ENCODE measurements around the gene MAN1C1.
"Not testable (repeated sequence)": the region's sequence is repeated elsewhere in the genome, so short reads cannot be mapped to it uniquely, and the experiment has no call there.

Gene MAN1C1

DNA sequence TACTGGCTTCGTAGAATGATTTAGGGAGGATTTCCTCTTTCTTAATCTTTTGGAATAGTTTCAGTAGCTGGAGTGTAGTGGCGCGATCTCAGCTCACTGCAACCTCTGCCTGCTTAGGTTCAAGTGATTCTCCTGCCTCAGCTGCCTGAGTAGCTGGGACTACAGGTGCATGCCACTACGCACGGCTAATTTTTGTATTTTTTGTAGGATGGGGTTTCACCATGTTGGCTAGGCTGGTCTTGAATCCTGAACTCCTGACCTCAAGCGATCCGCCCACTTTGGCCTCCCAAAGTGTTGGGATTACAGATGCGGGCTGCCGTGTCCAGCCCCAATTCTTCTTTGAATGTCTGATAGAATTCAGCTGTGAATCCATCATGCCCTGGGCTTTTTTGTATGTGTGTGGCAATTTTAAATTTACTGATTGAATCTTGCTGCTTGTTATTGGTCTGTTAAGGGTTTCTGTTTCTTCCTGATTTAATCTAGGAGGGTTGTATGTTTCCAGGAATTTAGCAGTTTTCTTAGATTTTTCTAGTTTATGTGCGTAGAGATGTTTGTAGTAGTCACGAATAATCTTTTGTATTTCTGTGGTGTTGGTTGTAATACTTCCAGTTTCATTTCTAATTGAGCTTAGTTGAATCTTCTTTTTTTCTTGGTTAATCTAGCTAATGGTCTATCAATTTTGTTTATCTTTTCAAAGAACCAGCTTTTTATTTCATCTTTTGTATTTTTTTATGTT lies 15.3 kb downstream of the MAN1C1 start:
- in situ Hi-C loops (cut with MboI; ENCODE audit: low sequenced_read_pairs) = no loop called here

DNA sequence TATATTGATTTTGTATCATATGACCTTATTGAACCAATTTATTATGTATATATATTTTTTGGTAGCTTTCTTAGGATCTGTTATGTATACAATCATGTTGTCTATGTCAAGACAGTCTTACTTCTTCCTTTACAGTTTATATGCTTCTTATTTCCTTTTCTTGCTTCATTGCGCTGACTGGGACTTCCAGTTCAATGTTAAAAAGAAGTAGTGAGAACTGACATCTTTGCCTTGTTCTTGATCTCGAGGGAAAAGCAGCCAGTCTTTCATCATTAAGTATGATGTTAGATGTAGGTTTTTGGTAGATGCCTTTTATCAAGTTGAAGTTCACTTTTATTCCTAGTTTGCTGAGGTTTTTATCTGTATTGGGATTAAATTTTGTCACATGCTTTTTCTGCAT lies 17.5 kb downstream of the MAN1C1 start:
- in situ Hi-C loops (cut with MboI; ENCODE audit: low sequenced_read_pairs) = no loop called here

DNA sequence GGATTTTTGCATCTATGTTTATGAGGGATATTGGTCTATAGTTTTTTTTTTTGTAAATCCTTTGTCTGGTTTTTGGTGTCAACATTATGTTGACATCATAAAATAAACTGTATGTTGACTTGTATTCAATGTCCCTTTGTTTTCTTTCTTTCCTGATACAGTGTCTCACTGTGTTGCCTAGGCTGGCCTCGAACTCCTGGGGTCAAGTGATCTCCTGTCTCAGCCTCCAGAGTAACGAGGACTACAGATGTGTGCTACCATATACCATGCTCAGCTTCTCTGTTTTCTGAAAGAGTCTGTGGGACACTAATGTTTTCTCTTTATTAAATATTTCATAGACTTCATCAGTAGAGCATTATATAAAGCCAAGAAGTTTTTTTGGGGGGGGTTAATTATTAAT lies 18.3 kb downstream of the MAN1C1 start:
- in situ Hi-C loops (cut with MboI; ENCODE audit: low sequenced_read_pairs) = no loop called here

DNA sequence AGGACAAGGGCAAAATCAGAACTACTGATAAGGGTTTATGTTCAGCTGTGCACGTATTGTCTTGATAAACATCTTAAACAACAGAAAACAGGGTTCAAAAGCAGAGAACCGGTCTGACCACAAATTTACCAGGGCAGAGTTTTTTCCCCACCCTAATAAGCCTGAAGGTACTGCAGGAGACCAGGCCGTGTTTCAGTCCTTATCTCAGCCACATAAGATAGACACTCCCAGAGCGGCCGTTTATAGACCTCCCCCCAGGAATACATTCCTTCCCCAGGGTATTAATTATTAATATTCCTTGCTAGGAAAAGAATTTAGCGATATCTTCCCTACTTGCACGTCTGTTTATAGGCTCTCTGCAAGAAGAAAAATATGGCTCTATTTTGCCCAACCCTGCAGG lies 19.6 kb downstream of the MAN1C1 start:
- in situ Hi-C loops (cut with MboI; ENCODE audit: low sequenced_read_pairs) = not testable (repeated sequence)

DNA sequence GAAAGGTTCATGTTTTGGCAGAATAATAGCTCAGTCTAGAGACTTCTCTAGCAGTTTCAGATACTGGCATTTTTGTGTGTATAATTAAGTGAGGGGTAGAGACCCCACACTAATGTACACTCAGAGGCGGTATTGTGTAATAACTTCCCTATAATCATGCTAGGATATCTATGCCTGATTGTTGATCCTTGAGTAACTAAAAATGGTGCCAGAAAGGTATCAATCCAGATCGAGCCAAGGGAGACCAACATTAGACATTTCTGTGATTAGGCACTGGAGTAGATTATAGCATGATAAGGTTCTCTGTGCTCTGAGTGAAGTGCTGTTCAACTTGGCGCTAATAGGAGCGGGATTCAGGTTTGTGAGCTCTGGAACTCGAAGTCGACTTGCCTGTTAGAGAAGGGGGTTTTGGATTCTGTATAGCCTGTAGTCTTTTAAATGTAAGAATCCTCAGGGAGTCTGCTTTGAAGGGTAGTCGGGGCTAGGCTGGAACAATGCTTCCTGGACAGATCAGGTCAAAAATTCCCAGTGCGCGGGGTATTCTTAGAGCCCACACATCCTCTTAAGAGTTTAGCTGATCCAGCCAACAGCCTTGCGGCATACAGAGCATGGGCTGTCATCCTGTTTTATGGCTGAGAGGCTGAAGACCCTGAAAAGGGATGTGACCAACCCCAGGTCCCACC lies 24.2 kb downstream of the MAN1C1 start:
- in situ Hi-C loops (cut with MboI; ENCODE audit: low sequenced_read_pairs) = no loop called here

DNA sequence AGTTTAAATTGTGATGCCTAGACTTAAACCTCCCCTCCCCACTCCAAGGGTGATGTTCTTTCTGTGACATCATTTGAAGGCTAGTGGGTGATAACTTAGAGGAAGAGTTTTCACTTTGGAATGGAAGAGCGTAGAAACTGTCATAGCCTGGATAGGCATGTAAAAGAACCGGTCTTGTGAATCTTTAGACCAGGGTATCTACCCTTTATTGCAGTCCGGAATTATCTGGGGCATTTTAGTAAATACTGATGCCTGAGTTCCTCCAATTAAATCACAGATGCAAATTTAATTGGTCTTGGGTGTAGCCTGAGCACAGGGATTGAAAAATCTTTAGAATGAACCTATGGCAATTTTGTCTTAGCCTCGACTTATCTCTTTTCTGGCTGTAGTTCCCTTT lies 24.7 kb downstream of the MAN1C1 start:
- in situ Hi-C loops (cut with MboI; ENCODE audit: low sequenced_read_pairs) = no loop called here

DNA sequence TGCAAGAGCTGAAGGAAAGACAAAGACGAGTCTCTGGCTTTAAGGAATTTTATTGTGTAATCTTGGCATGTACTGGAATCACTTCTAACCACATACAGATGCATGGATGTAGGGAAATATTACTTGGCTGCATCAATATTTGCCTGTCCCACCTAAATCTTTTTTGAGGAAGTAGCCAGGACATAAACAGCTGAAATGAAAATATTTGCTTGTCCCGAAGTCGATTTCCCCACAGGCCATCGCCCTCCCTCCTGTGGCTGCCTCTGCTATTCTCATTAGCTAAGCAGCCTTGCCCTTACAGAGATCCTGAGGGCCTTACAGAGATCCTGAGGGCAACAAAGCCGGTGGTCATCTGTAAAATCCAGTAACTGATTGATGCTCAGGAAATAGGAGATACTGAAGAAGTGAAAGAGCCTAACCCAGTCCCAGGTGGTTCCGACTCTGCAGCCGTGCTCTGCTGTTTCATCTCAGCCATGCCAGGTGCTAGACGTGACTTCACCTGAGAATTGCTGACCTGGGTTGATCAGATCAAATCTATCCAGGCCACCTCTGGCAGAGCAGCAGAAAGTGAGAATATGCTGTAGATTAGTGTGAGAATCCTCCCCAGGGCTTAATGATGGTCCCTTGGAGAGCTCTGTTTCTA lies 25.5 kb downstream of the MAN1C1 start:
- in situ Hi-C loops (cut with MboI; ENCODE audit: low sequenced_read_pairs) = no loop called here

DNA sequence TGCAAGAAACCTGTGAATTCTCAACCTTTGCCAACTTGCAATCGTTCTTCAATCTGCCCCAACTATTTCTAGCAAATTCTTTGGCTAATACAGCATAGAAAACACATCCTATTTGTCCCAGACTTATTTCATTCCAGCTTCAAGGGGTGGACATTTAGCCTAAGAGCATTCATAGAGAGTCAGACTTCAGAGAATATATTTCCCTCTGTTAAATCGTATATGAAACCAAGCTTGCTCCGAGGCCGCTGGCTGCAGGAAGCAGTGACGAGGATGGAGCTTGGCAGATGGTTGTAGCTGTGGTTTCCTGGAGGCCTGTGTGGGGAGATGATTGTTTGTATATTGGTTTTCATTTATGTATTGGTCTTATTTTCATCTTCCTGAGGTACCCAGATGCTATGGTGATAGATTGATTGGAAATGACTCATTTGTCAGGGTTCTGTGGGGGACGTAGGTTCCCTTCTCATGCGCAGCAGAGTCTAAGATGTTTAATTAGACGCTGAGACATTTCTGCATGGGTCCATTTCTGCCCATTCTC lies 26.1 kb downstream of the MAN1C1 start:
- in situ Hi-C loops (cut with MboI; ENCODE audit: low sequenced_read_pairs) = no loop called here

DNA sequence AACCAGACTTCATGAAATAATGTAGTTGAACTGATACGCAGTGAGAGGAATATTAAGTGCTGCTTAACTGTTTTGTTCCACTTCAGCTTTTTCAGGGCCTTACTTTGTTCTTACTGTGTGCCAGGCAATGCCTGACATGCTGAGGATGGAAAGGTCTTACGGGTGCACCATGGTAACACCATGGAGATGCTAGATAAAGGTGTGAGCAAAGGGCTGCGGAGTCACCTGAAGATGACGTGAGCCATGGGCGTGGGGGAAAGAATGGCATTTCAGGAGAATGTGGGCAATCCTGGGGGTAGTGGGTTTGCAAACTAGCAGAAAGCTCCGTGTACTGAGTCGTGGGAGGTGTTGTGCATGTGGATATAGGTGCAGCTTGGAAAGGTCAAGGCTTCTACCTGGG lies 27.3 kb downstream of the MAN1C1 start:
- in situ Hi-C loops (cut with MboI; ENCODE audit: low sequenced_read_pairs) = no loop called here

DNA sequence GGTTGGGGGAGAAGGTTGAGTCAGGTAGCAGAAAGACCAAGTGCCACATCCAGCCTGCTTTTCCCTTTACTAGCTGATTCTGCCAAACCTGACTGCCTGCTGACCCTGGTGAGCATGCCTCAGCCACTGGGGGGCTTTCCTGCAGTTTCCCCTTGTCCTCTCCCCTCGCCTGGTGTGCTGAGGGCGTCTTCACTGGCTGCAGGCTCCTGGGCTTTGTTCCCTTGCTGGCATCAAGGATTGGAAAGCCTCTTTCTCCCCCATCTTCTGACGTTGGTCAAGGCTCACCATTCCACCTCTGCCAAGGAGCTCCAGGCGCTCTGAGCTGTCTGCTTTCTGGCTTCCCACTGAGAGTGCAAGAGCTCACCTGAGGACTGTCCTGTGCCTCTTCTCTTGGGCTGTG lies 28.4 kb downstream of the MAN1C1 start:
- in situ Hi-C loops (cut with MboI; ENCODE audit: low sequenced_read_pairs) = no loop called here

DNA sequence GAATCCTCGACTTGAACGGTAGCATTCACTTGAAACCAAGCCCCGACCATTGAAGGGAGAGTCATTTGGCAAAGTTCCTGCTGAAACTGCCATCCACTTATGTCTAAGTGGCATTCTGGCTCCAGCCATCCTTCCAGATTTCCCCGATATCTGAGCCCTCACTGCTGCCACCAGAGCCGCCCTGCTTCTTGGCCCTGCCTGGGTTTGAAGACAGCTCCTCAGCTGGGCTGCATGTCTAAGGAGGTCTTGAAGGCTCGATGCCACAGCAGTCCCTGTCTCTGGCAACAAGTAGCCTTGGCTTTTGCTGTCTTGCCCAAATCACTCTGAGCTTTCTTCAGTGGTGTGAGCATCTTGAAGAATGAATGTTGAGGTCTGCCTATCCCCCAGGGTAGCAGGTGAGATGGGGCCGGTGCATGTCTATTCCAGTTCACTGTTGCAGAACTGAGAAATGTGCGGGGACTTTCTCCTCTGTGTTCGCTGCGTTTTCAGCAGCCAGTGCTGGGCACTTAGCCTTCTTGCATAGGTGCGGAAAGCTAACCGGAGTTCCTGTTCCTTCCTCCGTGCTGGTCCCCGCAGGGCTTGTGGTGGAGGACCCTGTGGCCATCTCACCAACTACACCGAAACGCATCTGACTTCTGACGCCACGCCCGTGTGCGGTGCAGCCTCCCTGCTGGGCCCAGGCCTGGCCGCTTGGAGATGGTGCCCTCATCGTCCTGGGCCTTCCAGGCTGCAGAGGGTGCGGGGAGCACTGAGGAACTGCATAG lies 29.2 kb downstream of the MAN1C1 start:
- in situ Hi-C loops (cut with MboI; ENCODE audit: low sequenced_read_pairs) = no loop called here

DNA sequence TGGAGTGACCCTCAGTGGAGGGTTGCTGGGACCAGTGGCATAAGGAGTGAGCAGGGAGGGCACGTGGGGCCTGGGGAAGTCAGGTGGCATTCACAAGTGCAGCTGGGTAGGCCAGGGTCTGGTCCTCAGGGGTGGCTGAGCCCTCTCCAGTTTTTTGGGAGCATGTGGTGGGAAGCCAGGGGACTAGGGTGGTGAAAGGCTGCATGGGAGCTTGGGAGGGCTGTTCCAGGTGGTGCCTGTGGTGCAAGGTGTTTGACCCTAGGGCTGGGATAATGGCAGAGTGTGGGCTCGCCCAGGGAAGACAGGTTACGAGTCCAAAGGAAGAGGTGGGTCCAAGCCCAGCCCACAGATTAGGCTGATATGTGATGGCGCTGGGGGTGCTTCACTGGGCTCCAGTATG lies 30.5 kb downstream of the MAN1C1 start:
- in situ Hi-C loops (cut with MboI; ENCODE audit: low sequenced_read_pairs) = no loop called here

DNA sequence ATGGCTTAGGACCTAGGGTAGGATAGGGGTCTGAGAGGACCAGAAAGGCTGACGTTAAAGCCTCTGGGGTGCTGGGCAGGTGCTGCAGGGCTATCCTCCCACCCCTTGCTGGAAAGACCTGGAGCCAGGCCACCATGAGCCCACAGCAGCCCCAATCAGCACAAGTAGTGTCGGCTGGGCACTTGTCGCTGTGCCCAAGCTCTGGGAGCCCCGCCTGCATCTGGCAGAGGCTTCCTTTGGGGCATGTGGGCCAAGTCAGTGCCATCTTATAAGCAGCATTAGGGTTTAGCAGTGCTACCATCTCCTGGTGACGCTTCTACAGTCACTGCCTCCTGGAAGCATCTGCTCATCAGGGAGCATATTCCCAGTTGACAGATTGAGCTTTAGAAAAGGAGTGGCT lies 31.3 kb downstream of the MAN1C1 start:
- in situ Hi-C loops (cut with MboI; ENCODE audit: low sequenced_read_pairs) = no loop called here

DNA sequence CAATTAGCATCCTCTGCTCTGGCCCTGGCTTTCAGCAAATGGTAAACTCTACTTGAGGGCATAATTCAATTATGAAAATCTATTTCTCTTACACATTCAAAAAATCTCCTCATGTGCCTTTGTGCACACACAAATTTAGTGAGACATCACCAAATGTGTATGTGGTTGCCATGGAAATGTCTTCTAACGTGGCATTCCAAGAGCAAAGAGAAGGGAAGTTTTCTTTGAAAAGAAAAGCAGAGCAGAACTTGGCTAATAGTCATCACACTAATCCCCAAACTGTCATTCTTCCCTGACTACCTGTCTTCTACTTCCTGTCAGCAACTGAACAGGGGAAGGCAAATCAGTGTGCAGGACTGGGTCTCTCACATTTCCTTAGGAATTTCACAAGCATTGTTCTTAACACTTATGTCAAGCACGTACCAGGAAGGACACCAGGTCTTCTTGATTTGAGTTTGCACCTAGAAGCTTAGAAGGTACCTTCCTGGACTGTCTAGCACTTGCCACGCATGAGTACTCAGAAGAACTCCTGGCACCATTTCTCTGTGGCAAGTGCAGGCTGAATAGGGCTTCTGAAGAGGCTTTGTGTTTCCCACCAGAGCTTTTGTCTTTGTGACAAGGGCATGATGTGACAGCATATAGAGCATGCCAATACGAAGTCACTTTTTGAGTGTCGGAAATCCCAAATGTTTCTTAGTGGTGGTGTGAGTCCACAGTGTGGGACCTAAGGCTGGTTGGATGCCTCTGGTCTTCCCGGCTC lies 32.3 kb downstream of the MAN1C1 start:
- in situ Hi-C loops (cut with MboI; ENCODE audit: low sequenced_read_pairs) = no loop called here

DNA sequence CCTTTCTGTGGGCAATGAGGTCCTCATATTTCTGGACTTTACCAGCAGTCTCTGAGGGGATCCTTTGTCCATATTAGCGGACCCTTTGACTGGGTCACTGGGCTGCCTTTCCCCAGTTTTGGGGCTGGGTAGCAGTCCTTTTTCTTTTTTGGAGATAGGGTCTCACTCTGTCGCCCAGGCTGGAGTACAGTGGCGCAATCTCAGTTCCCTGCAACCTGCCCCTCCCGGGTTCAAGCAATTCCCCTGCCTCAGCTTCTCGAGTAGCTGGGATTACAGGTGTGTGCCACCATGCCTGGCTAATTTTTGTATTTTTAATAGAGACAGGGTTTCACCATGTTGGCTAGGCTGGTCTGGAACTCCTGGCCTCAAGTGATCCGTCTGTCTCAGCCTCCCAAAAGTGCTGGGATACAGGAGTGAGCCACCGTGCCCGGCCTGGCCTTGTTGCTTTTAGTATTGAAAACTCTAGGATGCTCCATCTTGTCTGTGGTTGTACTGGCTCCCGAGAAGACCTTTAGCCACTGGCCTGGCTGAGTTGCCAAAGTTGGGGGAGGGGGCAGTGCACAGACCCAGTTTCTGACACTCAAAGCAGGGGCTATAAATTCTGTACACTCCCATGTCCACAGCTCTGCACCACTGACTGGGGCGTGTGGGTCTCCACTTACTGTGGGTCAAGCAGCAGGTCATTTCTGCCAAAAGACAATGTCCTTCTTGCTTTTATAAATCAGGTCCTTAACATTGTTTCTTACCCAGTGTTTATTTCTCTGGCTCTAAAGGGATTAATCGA lies 33.1 kb downstream of the MAN1C1 start:
- in situ Hi-C loops (cut with MboI; ENCODE audit: low sequenced_read_pairs) = no loop called here

DNA sequence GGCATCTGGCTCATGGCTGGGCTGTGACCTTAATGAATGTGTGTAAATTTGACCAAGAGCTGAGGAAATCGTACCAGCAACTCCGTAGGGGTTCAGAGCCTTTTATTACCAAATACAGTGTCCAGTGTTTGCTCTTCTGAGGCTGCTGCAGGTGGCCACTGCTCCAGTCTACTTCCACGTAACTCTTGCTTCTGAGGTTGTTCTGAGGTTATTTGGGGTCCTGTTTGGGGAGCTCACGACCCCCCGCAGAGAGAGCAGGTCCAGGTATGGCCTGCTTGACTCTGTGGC lies 33.6 kb downstream of the MAN1C1 start:
- in situ Hi-C loops (cut with MboI; ENCODE audit: low sequenced_read_pairs) = no loop called here

DNA sequence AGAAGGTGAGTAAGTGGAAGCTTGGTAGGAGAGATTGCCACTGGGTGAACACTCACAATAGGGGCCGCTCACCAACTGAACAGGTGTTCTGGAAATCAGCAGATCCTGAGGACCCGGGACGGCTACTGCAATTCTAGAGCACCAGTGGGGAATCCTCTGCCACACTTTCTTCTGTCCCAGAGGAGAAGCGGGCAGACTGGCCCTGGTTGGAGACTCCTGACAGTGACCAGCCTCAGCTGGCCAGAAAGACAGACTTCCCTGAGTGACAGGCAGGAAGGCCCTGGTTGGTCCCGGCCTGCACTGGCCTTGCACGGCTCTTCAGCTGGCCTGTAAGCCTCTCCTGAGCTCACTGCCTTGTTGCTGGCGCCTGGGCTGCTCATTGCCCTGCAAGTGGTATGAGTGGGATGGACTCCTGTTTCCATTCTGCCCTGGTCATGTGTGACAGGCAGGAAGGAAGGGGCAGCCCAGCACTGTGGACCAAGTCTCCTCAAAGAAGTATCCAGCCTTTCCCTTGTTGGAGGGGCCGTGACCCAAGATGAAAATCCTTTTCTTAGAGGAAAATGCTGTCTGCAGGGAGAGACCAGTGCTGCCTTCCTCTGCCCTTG lies 34.5 kb downstream of the MAN1C1 start:
- in situ Hi-C loops (cut with MboI; ENCODE audit: low sequenced_read_pairs) = no loop called here

DNA sequence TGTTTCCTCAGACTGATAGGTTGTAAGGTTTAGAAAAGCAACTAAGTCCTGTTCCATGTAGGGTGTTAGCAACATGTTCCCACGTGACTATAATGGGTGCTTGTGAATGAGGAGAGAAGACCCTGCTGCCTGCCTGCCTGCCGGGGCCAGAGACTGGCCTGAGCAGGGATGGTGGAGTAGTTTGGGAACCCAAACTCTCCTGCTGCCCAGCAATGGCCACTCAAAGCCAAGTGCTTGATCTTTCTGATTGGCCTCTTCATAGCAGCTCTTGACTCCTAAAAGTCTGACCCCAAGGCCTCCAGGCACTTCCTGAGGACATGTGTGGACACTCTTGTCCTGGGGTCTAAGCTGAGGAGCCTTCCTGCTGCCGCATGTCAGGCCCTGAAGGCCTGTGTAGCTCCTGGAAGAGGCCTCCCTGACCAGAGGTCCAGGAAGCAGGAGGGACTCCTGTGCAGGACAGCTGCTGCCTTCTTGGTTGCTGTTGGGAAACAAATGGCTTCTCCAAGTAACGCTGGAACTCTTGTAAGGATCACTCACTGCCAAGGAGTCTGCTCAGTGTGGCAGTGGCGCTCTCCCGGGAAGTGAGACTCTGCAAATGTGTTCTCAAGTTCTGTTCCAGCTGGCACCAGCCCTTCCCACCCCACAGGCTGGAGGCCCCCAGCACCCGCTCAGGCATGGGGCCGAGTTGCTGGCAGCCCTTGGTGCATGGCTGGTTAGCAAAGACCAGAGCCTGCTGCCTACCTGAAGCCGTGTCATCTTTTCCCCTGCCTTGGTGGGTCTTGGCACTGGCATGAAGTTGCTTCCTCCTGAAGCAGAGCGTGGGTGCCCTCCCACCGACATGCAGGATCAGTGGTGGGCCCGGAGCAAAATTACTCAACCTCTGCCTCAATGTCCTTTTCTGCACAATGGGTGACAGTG lies 35.5 kb downstream of the MAN1C1 start:
- in situ Hi-C loops (cut with MboI; ENCODE audit: low sequenced_read_pairs) = no loop called here

DNA sequence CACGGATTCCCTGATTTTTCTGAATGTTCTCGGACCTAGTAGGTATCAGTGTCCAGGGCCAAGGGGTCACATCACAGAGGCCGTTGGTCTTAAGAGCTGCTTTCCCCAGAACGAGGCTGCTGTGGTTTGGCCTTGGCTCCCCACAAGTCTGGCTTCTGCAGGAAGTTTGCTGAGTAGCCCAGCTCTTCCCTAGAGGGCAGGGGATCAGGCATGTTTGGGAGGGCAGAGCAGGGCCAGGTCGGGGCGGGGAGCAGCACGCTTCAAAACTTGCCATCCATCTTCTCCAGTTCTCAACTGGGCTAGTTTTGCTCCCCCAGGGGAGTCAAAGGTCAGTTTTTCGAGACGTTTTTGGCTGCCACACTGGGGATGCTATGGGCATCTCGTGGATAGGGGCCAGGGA lies 37.0 kb downstream of the MAN1C1 start:
- in situ Hi-C loops (cut with MboI; ENCODE audit: low sequenced_read_pairs) = no loop called here
